Sigmoid colon (tissue), 4 donors: Measurements from ENCODE around the gene ICOS.

Source experiments
- EP300 ChIP-seq, 4 donors: sonication (generic); formaldehyde crosslinking; IDR thresholded peaks; one replicate each; pipeline ENCODE4 v1.6.1; 2017; ENCODE audit warnings: antibody characterized with exemption in 4 of 4
- POLR2A ChIP-seq, 2 donors: fragments of 450-650 bp; IDR thresholded peaks; one replicate each; pipeline ENCODE4 v1.6.1; 2016; ENCODE audit warnings: antibody characterized with exemption in 2 of 2, mild to moderate bottlenecking in 2 of 2, moderate library complexity in 2 of 2
- POLR2AphosphoS5 ChIP-seq, 4 donors: sonication (generic); formaldehyde crosslinking; IDR thresholded peaks; one replicate each; pipeline ENCODE4 v1.6.1; 2017; ENCODE audit warnings: antibody characterized with exemption in 4 of 4
- TF ChIP-seq, protein P1 (sequence below), 4 experiments: fragments of 450-650 bp in 3 of 4; fragments of 200-600 bp in 1 of 4; IDR thresholded peaks; one replicate each; pipeline ENCODE4 v1.5.1; 2016 to 2019; ENCODE audit warnings: antibody characterized with exemption in 4 of 4, mild to moderate bottlenecking in 3 of 4, moderate library complexity in 2 of 4

DNA sequence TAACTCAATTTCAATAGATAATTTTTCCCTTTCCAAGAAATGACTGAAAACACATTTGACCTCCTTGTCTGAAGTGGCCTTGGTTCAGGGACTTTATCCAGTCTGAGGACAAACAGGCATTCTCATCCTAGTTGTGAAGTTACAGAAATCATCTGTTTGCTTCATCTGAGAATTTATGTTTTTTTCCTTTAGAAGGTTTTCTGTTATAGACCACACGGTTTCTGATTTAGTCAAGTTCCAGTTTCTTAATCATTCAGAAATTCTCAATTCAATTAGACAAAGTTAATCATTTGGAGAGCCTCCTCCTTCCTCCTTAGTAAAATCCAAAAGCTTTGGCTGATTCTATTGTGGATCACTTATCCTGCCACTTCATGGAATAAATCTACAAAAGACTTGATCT lies 60.9 kb downstream of the ICOS start:
- TF ChIP-seq, protein P1, sequence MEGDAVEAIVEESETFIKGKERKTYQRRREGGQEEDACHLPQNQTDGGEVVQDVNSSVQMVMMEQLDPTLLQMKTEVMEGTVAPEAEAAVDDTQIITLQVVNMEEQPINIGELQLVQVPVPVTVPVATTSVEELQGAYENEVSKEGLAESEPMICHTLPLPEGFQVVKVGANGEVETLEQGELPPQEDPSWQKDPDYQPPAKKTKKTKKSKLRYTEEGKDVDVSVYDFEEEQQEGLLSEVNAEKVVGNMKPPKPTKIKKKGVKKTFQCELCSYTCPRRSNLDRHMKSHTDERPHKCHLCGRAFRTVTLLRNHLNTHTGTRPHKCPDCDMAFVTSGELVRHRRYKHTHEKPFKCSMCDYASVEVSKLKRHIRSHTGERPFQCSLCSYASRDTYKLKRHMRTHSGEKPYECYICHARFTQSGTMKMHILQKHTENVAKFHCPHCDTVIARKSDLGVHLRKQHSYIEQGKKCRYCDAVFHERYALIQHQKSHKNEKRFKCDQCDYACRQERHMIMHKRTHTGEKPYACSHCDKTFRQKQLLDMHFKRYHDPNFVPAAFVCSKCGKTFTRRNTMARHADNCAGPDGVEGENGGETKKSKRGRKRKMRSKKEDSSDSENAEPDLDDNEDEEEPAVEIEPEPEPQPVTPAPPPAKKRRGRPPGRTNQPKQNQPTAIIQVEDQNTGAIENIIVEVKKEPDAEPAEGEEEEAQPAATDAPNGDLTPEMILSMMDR (IDR thresholded peaks at IDR 0.05): no peak
- TF ChIP-seq POLR2A (IDR thresholded peaks at IDR 0.05) (no peak), EP300 (IDR thresholded peaks at IDR 0.05) (no peak), POLR2AphosphoS5 (IDR thresholded peaks at IDR 0.05) (no peak)
